PC-3 (cell line): ENCODE data around the gene BCL6B. TPM values are rescaled to one million over a fixed set of nuclear protein-coding genes. Genes with fewer than 3 reads are reported as not detected.

Experiments used
- ATAC-seq: fragments of 200-7000 bp; cut with Tn5 transposase; 2 replicates; pipeline ENCODE4 v1.9.1; 2020; ENCODE audit warnings: mild to moderate bottlenecking, moderate library complexity
- BruUV-seq: library from RNA; stranded (reverse); fragments of 400-500 nt; replicated peaks from 2 replicates; lab custom pipeline; 2021; lab: Mats Ljungman, UMichigan
- CTCF ChIA-PET: fragments of 300-600 bp; sonication (Branson Sonifier 250); formaldehyde crosslinking; loops from one replicate; lab custom pipeline; 2022; ENCODE audit warnings: antibody characterized with exemption; lab: Charles Lee
- POLR2A ChIA-PET: fragments of 300-600 bp; sonication (Branson Sonifier 250); formaldehyde crosslinking; loops from one replicate; lab custom pipeline; 2022; ENCODE audit warnings: antibody characterized with exemption; ENCODE audit not compliant: unreplicated experiment; lab: Charles Lee
- DNase-seq: peaks from one replicate; pipeline ENCODE4 v3.0.0-alpha.2; 2015
- H2AFZ ChIP-seq: fragments of 300-600 bp; sonication (generic); 2 replicates; pipeline ENCODE4 v1.6.0; 2016; ENCODE audit warnings: antibody characterized with exemption, low read length
- H3F3A ChIP-seq: fragments of 300-600 bp; sonication (generic); one replicate; pipeline ENCODE4 v1.6.0; 2017; ENCODE audit warnings: antibody characterized with exemption, low read length, control low read depth, mild to moderate bottlenecking; ENCODE audit not compliant: unreplicated experiment
- H3K27ac ChIP-seq: fragments of 300-600 bp; sonication (generic); 2 replicates; pipeline ENCODE4 v1.5.1; 2016; ENCODE audit warnings: mild to moderate bottlenecking, low read length
- H3K27me3 ChIP-seq: fragments of 300-600 bp; sonication (generic); 2 replicates; pipeline ENCODE4 v1.6.1; 2016; ENCODE audit warnings: low read length, mixed read lengths
- H3K36me3 ChIP-seq: fragments of 300-600 bp; sonication (generic); 2 replicates; pipeline ENCODE4 v1.6.1; 2016; ENCODE audit warnings: low read depth, mixed run types, low read length, mixed read lengths
- H3K4me1 ChIP-seq: fragments of 300-600 bp; sonication (generic); 2 replicates; pipeline ENCODE4 v1.5.1; 2016; ENCODE audit warnings: low read length; ENCODE audit not compliant: insufficient read depth
- H3K4me2 ChIP-seq: fragments of 300-600 bp; sonication (generic); 2 replicates; pipeline ENCODE4 v1.6.0; 2016; ENCODE audit warnings: low read length
- H3K4me3 ChIP-seq: fragments of 300-600 bp; sonication (generic); 2 replicates; pipeline ENCODE4 v1.5.1; 2016; ENCODE audit warnings: mild to moderate bottlenecking, low read length, mixed read lengths
- H3K79me2 ChIP-seq: fragments of 300-600 bp; sonication (generic); 2 replicates; pipeline ENCODE4 v1.6.1; 2017; ENCODE audit warnings: low read length, mixed read lengths
- H3K9ac ChIP-seq: fragments of 300-600 bp; sonication (generic); 2 replicates; pipeline ENCODE4 v1.6.0; 2016; ENCODE audit warnings: mild to moderate bottlenecking, low read length
- H3K9me2 ChIP-seq: fragments of 300-600 bp; sonication (generic); replicated peaks from 2 replicates; pipeline ENCODE4 v1.6.1; 2016; ENCODE audit warnings: mixed run types, low read length, mixed read lengths
- H3K9me3 ChIP-seq: fragments of 300-600 bp; sonication (generic); 2 replicates; pipeline ENCODE4 v1.6.1; 2016; ENCODE audit warnings: low read length, mixed read lengths
- H4K20me1 ChIP-seq: fragments of 300-600 bp; sonication (generic); 2 replicates; pipeline ENCODE4 v1.6.1; 2016; ENCODE audit warnings: low read length, mixed read lengths
- CTCF ChIP-seq: fragments of 300-600 bp; sonication (generic); conservative IDR thresholded peaks from 2 replicates; pipeline ENCODE4 v1.5.1; 2017; ENCODE audit warnings: antibody characterized with exemption, low read depth, mild to moderate bottlenecking, low read length
- EZH2 ChIP-seq: fragments of 300-600 bp; sonication (generic); IDR thresholded peaks from one replicate; pipeline ENCODE4 v1.6.1; 2017; ENCODE audit warnings: antibody characterized with exemption, mild to moderate bottlenecking, low read length; ENCODE audit not compliant: unreplicated experiment
- EZH2phosphoT487 ChIP-seq: fragments of 300-600 bp; sonication (generic); IDR thresholded peaks from 2 replicates; pipeline ENCODE4 v1.6.1; 2018; ENCODE audit warnings: mild to moderate bottlenecking, antibody characterized with exemption, low read length, borderline replicate concordance
- intact Hi-C: fragments of 100-400 bp; cut with micrococcal nuclease; formaldehyde crosslinking; loops from 2 replicates; pipeline ENCODE4 v1.9.0; 2023
- total RNA-seq: library from RNA; depleted of rRNA; stranded (reverse); fragments of >200 nt; gene quantifications from 2 replicates; pipeline ENCODE4 v1.2.3, GENCODE V29; 2014

BCL6B gene
- total RNA-seq, 1 experiment from 2014 or later = not detected

GRCh38 chr17:7018331-7018964, 4.4 kb upstream of the BCL6B start:
- intact Hi-C loops = no loop called here
- TF ChIP-seq CTCF (no peak), EZH2 (no peak), EZH2phosphoT487 (no peak)
- ATAC-seq (no peak), DNase-seq (no peak)
- Histone ChIP-seq H3K27ac (no peak overlapping the region), H3K9me3 (no peaks in the 10 kb centered on the region), H3K4me2 (no peak overlapping the region), H2AFZ (no peak overlapping the region), H3K27me3 (no peaks in the 10 kb centered on the region), H3K4me3 (no peak overlapping the region), H3K79me2 (peaks cover 7% of the 10 kb centered on the region), H3K4me1 (peaks cover 26% of the 10 kb centered on the region), H4K20me1 (no peaks in the 10 kb centered on the region), H3F3A (no peaks in the 10 kb centered on the region), H3K36me3 (no peaks in the 10 kb centered on the region), H3K9ac (no peak overlapping the region), H3K9me2 (no peaks in the 10 kb centered on the region)
- POLR2A ChIA-PET = no interaction called here
- CTCF ChIA-PET = no interaction called here
- no TSS peak for BruUV-seq

- Histone ChIP-seq H3K27ac (no peak overlapping the region; the same call in 1 of the 2 replicates), H3K36me3 (no peaks in the 10 kb centered on the region), H3F3A (no peaks in the 10 kb centered on the region), H3K27me3 (no peaks in the 10 kb centered on the region), H4K20me1 (no peaks in the 10 kb centered on the region), H3K9ac (peak overlapping the region; percentile 75), H3K4me1 (peaks cover 19% of the 10 kb centered on the region), H3K4me3 (peak overlapping the region; percentile 71), H3K9me3 (no peaks in the 10 kb centered on the region), H3K9me2 (no peaks in the 10 kb centered on the region), H2AFZ (peak overlapping the region; percentile 97), H3K4me2 (peak overlapping the region; percentile 94), H3K79me2 (no peaks in the 10 kb centered on the region)
- intact Hi-C loops = no loop called here
- ChIA-PET CTCF (no interaction called here), POLR2A (interaction anchor here (0.6 kb wide), 1 partner anchor 368 kb away, joined by 3 read pairs; the partner anchor contains the start of genes C17orf100 and MED31)
- no peak for TF ChIP-seq EZH2phosphoT487
- TF ChIP-seq CTCF = no peak
- TF ChIP-seq EZH2 = no peak
- no peak for ATAC-seq
- BruUV-seq = no TSS peak
- DNase-seq = no peak
Observed at GRCh38 chr17:7019367-7019766, 3.5 kb upstream of the BCL6B start.
